ENCODE data around the gene PSMB9.

Gene PSMB9

GRCh38 chr6:32827025-32827424 is 27.0 kb upstream of the PSMB9 start:
- no peak for TF ChIP-seq CTCF (IDR thresholded peaks at IDR 0.05)
- no peaks in the 10 kb centered on the region for H3K4me1 ChIP-seq
- DNase-seq = no peak
- peaks cover 11 to 45% (median 39%) of the 10 kb centered on the region in 3 donors for H3K36me3 ChIP-seq
- intact Hi-C loops (cut with DNase I; ENCODE audit: low total_unique reads) = loop anchor here (5.0 kb wide), 1 partner anchor 40 kb away; no protein-coding TSS in a partner anchor
- H3K4me3 ChIP-seq = no peak overlapping the region
- H3K27ac ChIP-seq = no peak overlapping the region
- no peaks in the 10 kb centered on the region for H3K27me3 ChIP-seq
- H3K9me3 ChIP-seq = no peaks in the 10 kb centered on the region

- intact Hi-C loops (cut with DNase I; ENCODE audit: low total_unique reads) = loop anchor here (5.0 kb wide), 1 partner anchor 38 kb away; no protein-coding TSS in a partner anchor
- no peaks in the 10 kb centered on the region for H3K4me1 ChIP-seq
- H3K27me3 ChIP-seq = no peaks in the 10 kb centered on the region
- no peaks in the 10 kb centered on the region for H3K9me3 ChIP-seq
- no peak for TF ChIP-seq CTCF (IDR thresholded peaks at IDR 0.05)
- DNase-seq = no peak
- no peak overlapping the region for H3K27ac ChIP-seq
- H3K4me3 ChIP-seq = no peak overlapping the region
- H3K36me3 ChIP-seq = peaks cover 11 to 58% (median 45%) of the 10 kb centered on the region in 3 donors
Measured at GRCh38 chr6:32829495-32829894, 24.5 kb upstream of the PSMB9 start.

GRCh38 chr6:32830017-32830416 is 24.0 kb upstream of the PSMB9 start:
- DNase-seq = no peak
- Histone ChIP-seq H3K27ac (no peak overlapping the region), H3K9me3 (no peaks in the 10 kb centered on the region), H3K4me3 (no peak overlapping the region), H3K36me3 (peaks cover 11 to 63% (median 47%) of the 10 kb centered on the region in 3 donors), H3K4me1 (no peaks in the 10 kb centered on the region), H3K27me3 (no peaks in the 10 kb centered on the region)
- intact Hi-C loops (cut with DNase I; ENCODE audit: low total_unique reads) = no loop called here
- TF ChIP-seq CTCF (IDR thresholded peaks at IDR 0.05) = no peak

- no peak overlapping the region for H3K27ac ChIP-seq
- peaks cover 11 to 70% (median 49%) of the 10 kb centered on the region in 3 donors for H3K36me3 ChIP-seq
- no peak for TF ChIP-seq CTCF (IDR thresholded peaks at IDR 0.05)
- intact Hi-C loops (cut with DNase I; ENCODE audit: low total_unique reads) = no loop called here
- H3K9me3 ChIP-seq = no peaks in the 10 kb centered on the region
- H3K27me3 ChIP-seq = no peaks in the 10 kb centered on the region
- DNase-seq = no peak
- no peaks in the 10 kb centered on the region for H3K4me1 ChIP-seq
- H3K4me3 ChIP-seq = no peak overlapping the region
Measured at GRCh38 chr6:32830936-32831335, 23.1 kb upstream of the PSMB9 start.

- H3K36me3 ChIP-seq = peaks cover 11 to 68% (median 49%) of the 10 kb centered on the region in 3 donors
- DNase-seq = no peak
- no peak for TF ChIP-seq CTCF (IDR thresholded peaks at IDR 0.05)
- no peak overlapping the region for H3K27ac ChIP-seq
- no peak overlapping the region for H3K4me3 ChIP-seq
- H3K27me3 ChIP-seq = no peaks in the 10 kb centered on the region
- H3K4me1 ChIP-seq = peaks cover 0 to 3% (median 3%) of the 10 kb centered on the region in 4 donors
- no peaks in the 10 kb centered on the region for H3K9me3 ChIP-seq
- intact Hi-C loops (cut with DNase I; ENCODE audit: low total_unique reads) = no loop called here
Measured at GRCh38 chr6:32832535-32832934, 21.5 kb upstream of the PSMB9 start.

GRCh38 chr6:32833664-32834063 is 20.3 kb upstream of the PSMB9 start:
- Histone ChIP-seq H3K4me3 (no peak overlapping the region), H3K27me3 (no peaks in the 10 kb centered on the region), H3K36me3 (peaks cover 11 to 57% (median 44%) of the 10 kb centered on the region in 3 donors), H3K27ac (no peak overlapping the region), H3K4me1 (peaks cover 0 to 8% (median 8%) of the 10 kb centered on the region in 4 donors), H3K9me3 (no peaks in the 10 kb centered on the region)
- intact Hi-C loops (cut with DNase I; ENCODE audit: low total_unique reads) = no loop called here
- no peak for DNase-seq
- no peak for TF ChIP-seq CTCF (IDR thresholded peaks at IDR 0.05)
